Urinary bladder (tissue), 4 donors: Measurements from ENCODE around the gene SHROOM4. TPM values are rescaled to one million over a fixed set of nuclear protein-coding genes. Genes with fewer than 3 reads are reported as not detected.

Source experiments
- DNase-seq: peaks from one replicate; pipeline ENCODE4 v3.0.0-alpha.2; 2015; ENCODE audit errors: extremely low spot score
- H3K27ac ChIP-seq: one replicate; pipeline ENCODE4 v1.5.1; 2013; ENCODE audit warnings: low read depth, mild to moderate bottlenecking, moderate library complexity
- H3K36me3 ChIP-seq: one replicate; pipeline ENCODE4 v1.6.1; 2013; ENCODE audit warnings: mild to moderate bottlenecking, moderate library complexity; ENCODE audit not compliant: insufficient read depth
- H3K4me1 ChIP-seq: one replicate; pipeline ENCODE4 v1.6.1; 2013; ENCODE audit warnings: mild to moderate bottlenecking, moderate library complexity; ENCODE audit not compliant: insufficient read depth
- H3K4me3 ChIP-seq: one replicate; pipeline ENCODE4 v1.5.1; 2013; ENCODE audit warnings: low read depth, low read length
- WGBS: extraction: QIAGEN DNeasy Blood & Tissue Kit; methylation state at CpG from one replicate; pipeline ENCODE4 v1.1.7; 2013; 5-methylcytosine and 5-hydroxymethylcytosine counted together
- polyA plus RNA-seq: library from polyadenylated mRNA; stranded (reverse); fragments of 200-250 nt; gene quantifications from one replicate; pipeline ENCODE4 v1.2.3, GENCODE V29; 2013
- total RNA-seq: library from RNA; depleted of rRNA; stranded (reverse); fragments of >200 nt; gene quantifications from one replicate; pipeline ENCODE4 v1.2.3, GENCODE V29; 2014
- donor health status: healthy with polysubstance abuse.
- donor health status: healthy.

The SHROOM4 gene
- total and polyA plus RNA-seq, 2 donors: 3.5 to 9.4 TPM

- H3K36me3 ChIP-seq: no peaks in the 10 kb centered on the region
- no peaks in the 10 kb centered on the region for H3K4me1 ChIP-seq
- no peak overlapping the region for H3K4me3 ChIP-seq
- no peak for DNase-seq
- no peak overlapping the region for H3K27ac ChIP-seq
- 83% methylated on average over 5 of the region's 5 CpGs for WGBS
These were observed 44.5 kb downstream of the SHROOM4 start for GRCh38 chrX:50769389-50770063.

- Histone ChIP-seq H3K4me1 (no peaks in the 10 kb centered on the region), H3K27ac (no peak overlapping the region), H3K4me3 (no peak overlapping the region), H3K36me3 (no peaks in the 10 kb centered on the region)
- 82% methylated on average over 1 of the region's 1 CpG for WGBS
- DNase-seq: no peak
These were observed 45.2 kb downstream of the SHROOM4 start for GRCh38 chrX:50768801-50769200.

- Histone ChIP-seq H3K27ac (no peak overlapping the region), H3K36me3 (no peaks in the 10 kb centered on the region), H3K4me3 (no peak overlapping the region), H3K4me1 (no peaks in the 10 kb centered on the region)
- 98% methylated on average over 3 of the region's 3 CpGs for WGBS
- no peak for DNase-seq
These were observed 48.0 kb downstream of the SHROOM4 start for GRCh38 chrX:50765986-50766385.

- no peaks in the 10 kb centered on the region for H3K36me3 ChIP-seq
- H3K4me3 ChIP-seq: no peak overlapping the region
- DNase-seq: no peak
- no peaks in the 10 kb centered on the region for H3K4me1 ChIP-seq
- no peak overlapping the region for H3K27ac ChIP-seq
- 81% methylated on average over 2 of the region's 2 CpGs for WGBS
These were observed 51.4 kb downstream of the SHROOM4 start for GRCh38 chrX:50762578-50762977.

GRCh38 chrX:50756276-50756675 is 57.7 kb downstream of the SHROOM4 start:
- Histone ChIP-seq H3K27ac (no peak overlapping the region), H3K4me3 (no peak overlapping the region), H3K4me1 (no peaks in the 10 kb centered on the region), H3K36me3 (no peaks in the 10 kb centered on the region)
- DNase-seq: no peak
- WGBS: 90% methylated on average over 3 of the region's 3 CpGs

GRCh38 chrX:50751091-50751490 is 62.9 kb downstream of the SHROOM4 start:
- WGBS: 87% methylated on average over 2 of the region's 2 CpGs
- Histone ChIP-seq H3K36me3 (no peaks in the 10 kb centered on the region), H3K27ac (no peak overlapping the region), H3K4me3 (no peak overlapping the region), H3K4me1 (no peaks in the 10 kb centered on the region)
- no peak for DNase-seq

- Histone ChIP-seq H3K27ac (no peak overlapping the region), H3K36me3 (no peaks in the 10 kb centered on the region), H3K4me3 (no peak overlapping the region), H3K4me1 (no peaks in the 10 kb centered on the region)
- DNase-seq: no peak
- WGBS: 63% methylated on average over 1 of the region's 1 CpG
These were observed 66.5 kb downstream of the SHROOM4 start for GRCh38 chrX:50747471-50747900.

- WGBS: 87% methylated on average over 2 of the region's 2 CpGs
- Histone ChIP-seq H3K4me1 (no peaks in the 10 kb centered on the region), H3K27ac (no peak overlapping the region), H3K4me3 (no peak overlapping the region), H3K36me3 (no peaks in the 10 kb centered on the region)
- DNase-seq: no peak
These were observed 77.3 kb downstream of the SHROOM4 start for GRCh38 chrX:50736656-50737055.

- H3K4me1 ChIP-seq: no peaks in the 10 kb centered on the region
- WGBS: 86% methylated on average over 3 of the region's 3 CpGs
These were observed 87.7 kb downstream of the SHROOM4 start for GRCh38 chrX:50726296-50726695.

GRCh38 chrX:50725310-50725709 is 88.7 kb downstream of the SHROOM4 start:
- Histone ChIP-seq H3K4me1 (no peaks in the 10 kb centered on the region), H3K36me3 (no peaks in the 10 kb centered on the region), H3K27ac (no peak overlapping the region), H3K4me3 (no peak overlapping the region)
- WGBS: 91% methylated on average over 5 of the region's 5 CpGs
- DNase-seq: no peak

More at GRCh38 chrX:50726296-50726695, 87.7 kb downstream of the SHROOM4 start:
- Histone ChIP-seq H3K4me3 (no peak overlapping the region), H3K27ac (no peak overlapping the region), H3K36me3 (no peaks in the 10 kb centered on the region)
- DNase-seq: no peak

- DNase-seq: no peak
- no peak overlapping the region for H3K27ac ChIP-seq
- 93% methylated on average over 1 of the region's 1 CpG for WGBS
- H3K4me1 ChIP-seq: no peaks in the 10 kb centered on the region
- no peaks in the 10 kb centered on the region for H3K36me3 ChIP-seq
- no peak overlapping the region for H3K4me3 ChIP-seq
These were observed 91.0 kb downstream of the SHROOM4 start for GRCh38 chrX:50723006-50723405.

- Histone ChIP-seq H3K36me3 (no peaks in the 10 kb centered on the region), H3K27ac (no peak overlapping the region), H3K4me3 (no peak overlapping the region), H3K4me1 (no peaks in the 10 kb centered on the region)
- 97% methylated on average over 1 of the region's 1 CpG for WGBS
- DNase-seq: no peak
These were observed 92.1 kb downstream of the SHROOM4 start for GRCh38 chrX:50721764-50722521.

- Histone ChIP-seq H3K27ac (no peak overlapping the region), H3K36me3 (no peaks in the 10 kb centered on the region), H3K4me1 (no peaks in the 10 kb centered on the region), H3K4me3 (no peak overlapping the region)
- DNase-seq: no peak
- WGBS: 77% methylated on average over 2 of the region's 2 CpGs
These were observed 94.4 kb downstream of the SHROOM4 start for GRCh38 chrX:50719614-50720013.

GRCh38 chrX:50718776-50719175 is 95.2 kb downstream of the SHROOM4 start:
- H3K27ac ChIP-seq: no peak overlapping the region
- no peaks in the 10 kb centered on the region for H3K36me3 ChIP-seq
- no peak for DNase-seq
- H3K4me1 ChIP-seq: no peaks in the 10 kb centered on the region
- no peak overlapping the region for H3K4me3 ChIP-seq
- 62% methylated on average over 1 of the region's 1 CpG for WGBS
